Natural killer cell (primary cell): Measurements from ENCODE around the gene PFDN2. TPM values are rescaled to one million over a fixed set of nuclear protein-coding genes. Genes with fewer than 3 reads are reported as not detected.

Experiments
- ATAC-seq, 3 donors: fragments of 150-1000 bp in 2 of 3; fragments of 200-7000 bp in 1 of 3; cut with Tn5 transposase; 1 replicate in 1 of 3; 2 replicates in 2 of 3; pipeline ENCODE4 v1.10.0; 2021; ENCODE audit warnings: mild to moderate bottlenecking in 2 of 3, moderate library complexity in 2 of 3
- DNase-seq, 2 donors: peaks; one replicate each; pipeline versions ENCODE4 v3.0.0 to v3.0.0-alpha.2; 2013 to 2021; ENCODE audit warnings: mixed read lengths in 1 of 2
- H3K27ac ChIP-seq: one replicate; pipeline ENCODE4 v1.5.1; 2013; ENCODE audit warnings: mild to moderate bottlenecking, low read length
- H3K27me3 ChIP-seq: one replicate; pipeline ENCODE4 v1.6.1; 2013; ENCODE audit warnings: low read length; ENCODE audit not compliant: control insufficient read depth, insufficient read depth
- H3K36me3 ChIP-seq: one replicate; pipeline ENCODE4 v1.6.1; 2013; ENCODE audit warnings: low read length; ENCODE audit not compliant: control insufficient read depth, insufficient read depth
- H3K4me1 ChIP-seq: one replicate; pipeline ENCODE4 v1.6.1; 2013; ENCODE audit warnings: low read length; ENCODE audit not compliant: control insufficient read depth, insufficient read depth
- H3K4me3 ChIP-seq: one replicate; pipeline ENCODE4 v1.5.1; 2013; ENCODE audit warnings: low read length
- H3K9me3 ChIP-seq: one replicate; pipeline ENCODE4 v1.6.1; 2013; ENCODE audit warnings: low read length; ENCODE audit not compliant: control insufficient read depth, insufficient read depth
- H3K27ac Mint-ChIP-seq, 2 donors: one replicate each; pipeline ENCODE4 v1.8.0; 2022; ENCODE audit warnings: mild to moderate bottlenecking in 2 of 2, mixed read lengths in 2 of 2, moderate library complexity in 1 of 2
- H3K27me3 Mint-ChIP-seq, 2 donors: one replicate each; pipeline ENCODE4 v1.8.0; 2022; ENCODE audit warnings: low read depth in 2 of 2, mixed read lengths in 2 of 2
- H3K36me3 Mint-ChIP-seq: one replicate; pipeline ENCODE4 v1.8.0; 2022; ENCODE audit warnings: mixed read lengths
- H3K4me1 Mint-ChIP-seq, 2 donors: one replicate each; pipeline ENCODE4 v1.8.0; 2022; ENCODE audit warnings: mixed read lengths in 2 of 2
- H3K4me3 Mint-ChIP-seq: one replicate; pipeline ENCODE4 v1.8.0; 2022; ENCODE audit warnings: mild to moderate bottlenecking, moderate library complexity, mixed read lengths
- H3K9me3 Mint-ChIP-seq, 2 donors: one replicate each; pipeline ENCODE4 v1.8.0; 2022; ENCODE audit warnings: mixed read lengths in 2 of 2
- CTCF ChIP-seq: fragments of 200-600 bp; IDR thresholded peaks from one replicate; pipeline ENCODE4 v1.8.0; 2022; ENCODE audit warnings: antibody characterized with exemption
- WGBS: methylation state at CpG from one replicate; pipeline ENCODE4 v1.1.7; 2013; ENCODE audit warnings: missing lambda C conversion rate; ENCODE audit not compliant: insufficient coverage; 5-methylcytosine and 5-hydroxymethylcytosine counted together
- intact Hi-C: fragments of 100-400 bp; cut with micrococcal nuclease; formaldehyde crosslinking; loops from one replicate; pipeline ENCODE4 v1.14.2; 2022
- total RNA-seq, 4 donors: library from RNA; stranded (reverse); fragments of 120-200 nt in 1 of 4; gene quantifications; one replicate each; pipeline versions ENCODE4 v1.2.3 to v1.2.4, GENCODE V29; 2013 to 2022

PFDN2 gene
- total RNA-seq = 10 to 100 TPM; 31.6 to 40.0 (median 35.0) TPM
- 27.6 TPM for total RNA-seq (2013)

DNA sequence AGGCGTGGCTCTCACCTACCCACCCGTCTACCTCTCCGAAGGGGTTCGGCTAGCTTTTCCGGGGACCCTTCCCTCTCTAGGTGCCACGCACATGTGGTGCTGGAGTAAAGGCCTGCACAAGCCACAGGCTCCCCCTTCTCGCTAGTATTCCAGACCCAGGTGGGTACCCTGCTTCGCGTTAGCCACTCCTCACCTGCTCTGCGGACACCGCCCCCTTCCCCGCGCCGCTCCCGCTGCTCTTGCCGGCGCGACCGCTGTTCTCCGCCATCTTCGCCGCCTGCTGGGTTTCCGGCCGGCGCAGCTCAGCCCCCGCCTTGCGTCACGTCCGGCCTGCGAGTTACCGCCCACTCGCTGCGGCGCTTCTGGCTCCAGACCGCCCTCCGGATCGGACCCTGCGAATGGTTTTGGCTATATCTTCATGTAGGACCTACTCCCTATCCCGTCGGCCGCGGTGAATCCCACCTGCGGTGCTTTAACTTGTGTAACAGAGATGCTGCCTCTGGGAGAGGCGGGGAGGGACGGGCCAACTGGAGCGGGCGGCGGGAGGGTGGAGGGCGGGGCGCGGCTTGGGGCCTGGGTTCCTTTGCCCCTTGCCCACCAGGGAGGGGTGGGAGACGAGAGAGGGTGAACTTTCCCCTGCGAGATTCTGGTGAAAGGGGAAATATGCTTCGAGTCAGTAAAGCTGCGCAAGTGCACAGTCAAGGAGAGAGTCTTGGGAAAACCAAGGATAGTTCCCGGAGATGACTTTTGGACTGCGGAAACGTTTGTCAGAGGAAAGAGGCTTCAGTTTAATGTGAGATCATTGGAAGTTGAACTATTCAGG is at the start of gene PFDN2, which contains the start of gene NIT1:
Gene PFDN2, minus strand, starts transcription at position 279 of the 823 bp plus-strand sequence. Its CDS starts 11 bp downstream, at position 268.
Gene NIT1, plus strand, starts transcription at position 347 of the 823 bp plus-strand sequence. Its CDS starts 72 bp downstream, at position 419.
- no peaks in the 10 kb centered on the region for H3K27me3 ChIP-seq
- H3K4me3 Mint-ChIP-seq = peak within 1 kb of the TSS; percentile 95
- peaks cover 32% of the 10 kb centered on the region for H3K36me3 ChIP-seq
- WGBS = under 1% methylated on average over 58 of the region's 58 CpGs
- no peak for TF ChIP-seq CTCF
- intact Hi-C loops = loop anchor here (1.0 to 2.0 kb wide), 2 partner anchors 14 to 35 kb away; partner anchors contain the start of genes DEDD and UFC1
- peak within 1 kb of the TSS; percentile 88 for H3K27ac ChIP-seq
- H3K4me3 ChIP-seq = peak within 1 kb of the TSS; percentile 96
- no peaks in the 10 kb centered on the region for H3K27me3 Mint-ChIP-seq
- peaks cover 38% of the 10 kb centered on the region for H3K4me1 ChIP-seq
- peak; percentile 85 to 93 for DNase-seq
- peak within 1 kb of the TSS; percentile 88 to 96 for H3K27ac Mint-ChIP-seq
- ATAC-seq = peak; percentile 77 to 89 (median 85)
- H3K36me3 Mint-ChIP-seq = peaks cover 8% of the 10 kb centered on the region
- H3K9me3 Mint-ChIP-seq = no peaks in the 10 kb centered on the region
- no peaks in the 10 kb centered on the region for H3K9me3 ChIP-seq
- peaks cover 39 to 46% of the 10 kb centered on the region in 2 donors for H3K4me1 Mint-ChIP-seq

DNA sequence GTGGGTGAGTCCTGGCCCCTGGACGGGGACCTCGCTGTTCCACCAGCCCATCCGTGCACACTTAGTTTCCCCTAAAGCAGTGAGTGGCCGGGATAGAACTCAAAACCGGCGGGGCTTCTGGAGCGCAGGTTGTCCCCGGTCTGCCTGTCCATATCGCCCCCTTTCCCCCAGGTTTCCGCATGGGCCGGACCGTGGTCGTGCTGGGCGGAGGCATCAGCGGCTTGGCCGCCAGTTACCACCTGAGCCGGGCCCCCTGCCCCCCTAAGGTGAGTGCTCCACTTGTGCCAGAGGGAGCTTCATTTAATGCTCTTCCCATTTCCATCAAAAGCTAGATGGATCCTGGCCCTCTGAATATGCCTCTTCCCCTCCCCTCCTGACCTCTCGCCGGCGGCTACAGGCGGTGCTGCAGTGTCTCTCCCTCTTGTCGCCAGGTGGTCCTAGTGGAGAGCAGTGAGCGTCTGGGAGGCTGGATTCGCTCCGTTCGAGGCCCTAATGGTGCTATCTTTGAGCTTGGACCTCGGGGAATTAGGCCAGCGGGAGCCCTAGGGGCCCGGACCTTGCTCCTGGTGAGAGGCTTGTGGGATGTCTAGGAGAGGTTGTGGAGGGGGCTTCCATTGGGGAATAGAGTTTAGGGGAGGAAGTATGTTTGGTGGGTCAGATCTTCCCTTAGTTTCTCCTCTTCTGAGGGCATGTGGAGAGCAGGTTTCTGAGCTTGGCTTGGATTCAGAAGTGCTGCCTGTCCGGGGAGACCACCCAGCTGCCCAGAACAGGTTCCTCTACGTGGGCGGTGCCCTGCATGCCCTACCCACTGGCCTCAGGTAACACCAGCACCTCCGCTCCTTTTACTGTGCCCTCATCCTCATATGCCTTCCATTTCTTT is 49.1 kb upstream of the PFDN2 start:
- Histone ChIP-seq H3K36me3 (peaks cover 35% of the 10 kb centered on the region), H3K4me1 (peaks cover 26% of the 10 kb centered on the region), H3K9me3 (no peaks in the 10 kb centered on the region), H3K27me3 (no peaks in the 10 kb centered on the region), H3K27ac (peak overlapping the region; percentile 89), H3K4me3 (peak overlapping the region; percentile 69)
- H3K4me1 Mint-ChIP-seq = peaks cover 25 to 50% of the 10 kb centered on the region in 2 donors
- intact Hi-C loops = loop anchor here (1.0 to 5.0 kb wide), 5 partner anchors 10 to 35 kb away; partner anchors contain the start of genes B4GALT3, DEDD, NDUFS2 and UFC1
- ATAC-seq (no peak), DNase-seq (no peak)
- H3K4me3 Mint-ChIP-seq = peak overlapping the region; percentile 93
- no peaks in the 10 kb centered on the region for H3K9me3 Mint-ChIP-seq
- H3K27me3 Mint-ChIP-seq = no peaks in the 10 kb centered on the region
- peak overlapping the region; percentile 97 to 98 for H3K27ac Mint-ChIP-seq
- H3K36me3 Mint-ChIP-seq = peaks cover 7% of the 10 kb centered on the region
- WGBS = 10% methylated on average over 33 of the region's 33 CpGs
- TF ChIP-seq CTCF = no peak

- Histone ChIP-seq H3K36me3 (peaks cover 26% of the 10 kb centered on the region), H3K27ac (peak within 1 kb of the TSS; percentile 89), H3K4me3 (peak within 1 kb of the TSS; percentile 69), H3K27me3 (no peaks in the 10 kb centered on the region), H3K4me1 (peaks cover 26% of the 10 kb centered on the region), H3K9me3 (no peaks in the 10 kb centered on the region)
- WGBS = under 1% methylated on average over 53 of the region's 54 CpGs
- DNase-seq (peak; percentile 89 to 97), ATAC-seq (peak; percentile 88 to 97 (median 91))
- intact Hi-C loops = loop anchor here (1.0 to 5.0 kb wide), 5 partner anchors 11 to 36 kb away; partner anchors contain the start of genes B4GALT3, DEDD, NDUFS2 and UFC1
- peak; percentile 44 for TF ChIP-seq CTCF
- peaks cover 25 to 51% of the 10 kb centered on the region in 2 donors for H3K4me1 Mint-ChIP-seq
- H3K4me3 Mint-ChIP-seq = peak within 1 kb of the TSS; percentile 93
- H3K27me3 Mint-ChIP-seq = no peaks in the 10 kb centered on the region
- peaks cover 4% of the 10 kb centered on the region for H3K36me3 Mint-ChIP-seq
- H3K27ac Mint-ChIP-seq = peak within 1 kb of the TSS; percentile 97 to 98
- no peaks in the 10 kb centered on the region for H3K9me3 Mint-ChIP-seq
Observed at GRCh38 chr1:161165742-161166668, 48.2 kb upstream of the PFDN2 start, which contains the start of gene PPOX. Gene PPOX (plus strand): TSS chr1:161166426. CDS start chr1:161166848, 422 bp downstream.
